A549 (cell line): ENCODE measurements around the gene CCDC70.

Experiments used
- EP300 ChIP-seq, 2 experiments: fragments of >200 bp; sonication (Bioruptor Twin); formaldehyde crosslinking; IDR thresholded peaks; 2 replicates in 1 of 2; 3 replicates in 1 of 2; pipeline ENCODE4 v1.6.1; 2016 to 2017
- KDM1A ChIP-seq: fragments of 200-600 bp; sonication (generic); IDR thresholded peaks from 2 replicates; pipeline ENCODE4 v1.6.1; 2016; ENCODE audit warnings: low read depth, mild to moderate bottlenecking
- POLR2A ChIP-seq: IDR thresholded peaks from 2 replicates; pipeline ENCODE4 v1.6.1; 2012; ENCODE audit warnings: mild to moderate bottlenecking, low read length
- POLR2AphosphoS2 ChIP-seq: conservative IDR thresholded peaks from 2 replicates; pipeline ENCODE4 v1.6.1; 2012; ENCODE audit warnings: low read length, improper control_type of control experiment, inconsistent platforms
- RARB ChIP-seq: fragments of 250-450 bp; sonication (Bioruptor Pico); IDR thresholded peaks from 2 replicates; pipeline ENCODE4 v1.8.0; 2021; ENCODE audit warnings: mild to moderate bottlenecking, moderate library complexity
- RFX5 ChIP-seq: fragments of 450-650 bp; IDR thresholded peaks from 2 replicates; pipeline ENCODE4 v1.7.1; 2014; ENCODE audit warnings: antibody characterized with exemption, mild to moderate bottlenecking, moderate library complexity

GRCh38 chr13:51844862-51845573, 16.8 kb upstream of the CCDC70 start, which contains the start of gene TMEM272:
- TF ChIP-seq RARB (no peak), EP300 (IDR thresholded peaks at IDR 0.05) (no peak), RFX5 (no peak), POLR2A (no peak), KDM1A (no peak), POLR2AphosphoS2 (no peak)
